ENCODE results near the gene NGEF.

The NGEF gene

DNA sequence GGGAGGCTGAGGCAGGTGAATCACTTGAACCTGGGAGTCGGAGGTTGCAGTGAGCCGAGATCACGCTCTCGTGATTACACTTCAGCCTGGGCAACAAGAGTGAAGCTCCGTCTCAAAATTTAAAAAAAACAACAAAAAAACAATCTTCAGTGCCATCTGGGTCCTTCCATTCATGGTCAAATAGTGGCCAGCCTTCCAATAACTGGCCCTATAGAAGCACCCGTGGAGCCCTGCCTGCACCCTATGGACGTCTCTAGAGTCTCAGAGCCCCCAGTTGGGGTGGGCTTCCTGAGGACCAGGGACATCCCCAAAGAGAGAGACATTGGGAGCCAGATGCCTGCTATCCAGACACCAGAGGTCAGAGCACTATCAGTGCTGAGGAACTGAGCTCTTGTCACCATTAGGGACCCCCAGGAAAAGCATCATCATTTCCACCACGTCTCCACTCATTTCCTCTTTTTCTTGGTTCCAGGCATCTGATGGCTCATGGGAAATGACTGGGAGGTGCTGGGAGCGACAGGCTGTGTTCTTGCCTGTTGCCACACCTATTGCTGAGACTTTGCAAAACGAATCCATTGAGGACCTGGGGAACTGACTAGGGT lies 28.8 kb upstream of the NGEF start:
- no peak for DNase-seq

DNA sequence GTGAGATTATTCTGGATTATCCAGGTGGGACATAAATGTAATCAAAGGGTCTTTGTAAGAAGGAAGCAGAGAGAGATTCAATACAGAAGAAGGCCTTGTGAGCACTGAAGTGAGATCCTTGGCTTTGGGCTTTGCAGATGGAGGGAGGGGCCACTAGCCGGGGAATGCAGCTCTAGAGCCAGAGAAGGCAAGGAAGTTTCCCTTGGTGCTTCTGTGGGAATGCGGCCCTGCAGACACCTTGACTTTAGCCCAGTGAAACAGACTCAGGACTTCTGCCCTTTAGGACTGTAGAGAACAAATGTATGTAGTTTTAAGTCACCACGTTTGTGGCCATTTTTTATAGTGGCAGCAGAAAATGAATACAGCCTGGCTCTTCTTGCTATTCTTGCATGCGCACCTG lies 27.5 kb upstream of the NGEF start:
- DNase-seq: no peak

DNA sequence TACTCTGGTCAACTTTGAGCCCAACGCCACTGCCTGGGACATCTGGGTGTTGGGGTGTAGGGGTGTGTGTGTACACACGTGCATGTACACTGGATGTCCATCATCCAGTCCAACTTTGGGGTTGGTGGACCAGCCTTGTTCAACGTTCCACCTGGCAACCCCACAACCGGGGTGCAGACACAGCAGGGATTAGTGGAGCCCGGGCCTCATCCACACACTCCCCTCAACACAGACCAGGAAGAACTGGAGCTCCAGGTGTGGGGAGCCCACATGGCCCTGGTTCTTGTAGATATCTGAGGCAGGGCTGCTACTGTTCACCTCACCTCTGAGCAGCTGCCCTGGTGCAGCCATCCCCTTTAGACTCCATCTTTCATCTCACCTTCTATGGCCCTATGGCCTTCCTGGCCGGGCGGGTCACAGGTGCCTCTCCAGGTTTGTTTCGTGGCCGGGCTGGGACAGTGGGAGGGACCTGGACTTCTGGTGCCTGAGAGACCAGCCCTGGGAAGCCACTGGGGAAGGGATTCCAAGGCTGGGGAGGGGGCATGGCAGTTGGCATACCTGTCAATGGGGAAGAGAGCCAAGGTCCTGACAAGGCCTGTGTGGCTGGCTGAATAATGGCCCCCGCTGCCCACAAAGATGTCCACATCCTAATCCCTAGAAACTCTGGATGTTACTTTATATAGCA lies 26.9 kb upstream of the NGEF start:
- DNase-seq: no peak

DNA sequence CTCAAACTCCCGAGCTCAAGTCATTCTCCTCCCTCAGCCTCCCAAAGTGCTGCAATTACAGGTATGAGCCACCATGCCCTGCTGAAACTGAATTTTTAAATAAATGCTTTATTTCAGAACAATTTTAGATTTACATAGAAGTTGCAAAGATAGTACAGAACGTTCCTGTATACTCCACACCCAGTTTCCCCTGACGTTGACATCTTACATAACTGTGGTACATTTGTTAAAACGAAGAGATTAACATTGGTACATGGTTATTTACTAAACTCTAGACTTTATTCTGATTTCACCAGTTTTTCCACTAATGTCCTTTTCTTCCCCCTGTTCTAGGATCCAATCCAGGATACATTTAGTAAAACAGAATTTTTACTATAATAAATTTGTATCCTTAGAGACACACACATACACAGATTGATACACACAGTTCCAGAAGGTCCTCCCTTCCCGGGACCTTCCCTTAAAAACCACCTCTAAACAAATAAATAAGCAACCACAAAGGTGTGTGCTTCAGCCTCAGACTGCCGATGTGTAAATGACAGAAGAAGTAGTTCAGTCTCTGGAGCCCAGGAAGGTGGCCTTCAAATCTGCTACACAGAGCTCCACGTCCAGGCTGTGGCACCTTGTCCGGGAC lies 26.3 kb upstream of the NGEF start:
- no peak for DNase-seq

DNA sequence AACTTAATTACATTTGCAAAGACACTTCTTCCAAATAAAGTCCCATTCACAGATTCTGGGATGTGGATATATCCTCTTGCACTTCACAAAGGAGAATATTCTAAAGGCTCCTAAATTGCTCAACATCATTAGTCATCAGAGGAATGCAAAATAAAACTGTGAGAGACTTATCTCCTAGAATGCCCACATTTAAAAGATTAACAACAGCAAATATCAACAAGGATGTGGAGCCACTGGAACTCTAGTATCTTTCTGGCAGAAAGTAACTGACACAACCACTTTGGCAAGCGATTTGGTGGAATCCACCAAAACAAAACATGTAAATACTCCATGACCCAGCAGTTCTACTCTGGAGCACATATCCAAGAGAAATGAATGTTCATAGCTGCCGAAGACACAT lies 24.0 kb upstream of the NGEF start:
- no peak for DNase-seq

GRCh38 chr2:233036162-233036838 lies 23.2 kb upstream of the NGEF start:
- no peak for DNase-seq

DNA sequence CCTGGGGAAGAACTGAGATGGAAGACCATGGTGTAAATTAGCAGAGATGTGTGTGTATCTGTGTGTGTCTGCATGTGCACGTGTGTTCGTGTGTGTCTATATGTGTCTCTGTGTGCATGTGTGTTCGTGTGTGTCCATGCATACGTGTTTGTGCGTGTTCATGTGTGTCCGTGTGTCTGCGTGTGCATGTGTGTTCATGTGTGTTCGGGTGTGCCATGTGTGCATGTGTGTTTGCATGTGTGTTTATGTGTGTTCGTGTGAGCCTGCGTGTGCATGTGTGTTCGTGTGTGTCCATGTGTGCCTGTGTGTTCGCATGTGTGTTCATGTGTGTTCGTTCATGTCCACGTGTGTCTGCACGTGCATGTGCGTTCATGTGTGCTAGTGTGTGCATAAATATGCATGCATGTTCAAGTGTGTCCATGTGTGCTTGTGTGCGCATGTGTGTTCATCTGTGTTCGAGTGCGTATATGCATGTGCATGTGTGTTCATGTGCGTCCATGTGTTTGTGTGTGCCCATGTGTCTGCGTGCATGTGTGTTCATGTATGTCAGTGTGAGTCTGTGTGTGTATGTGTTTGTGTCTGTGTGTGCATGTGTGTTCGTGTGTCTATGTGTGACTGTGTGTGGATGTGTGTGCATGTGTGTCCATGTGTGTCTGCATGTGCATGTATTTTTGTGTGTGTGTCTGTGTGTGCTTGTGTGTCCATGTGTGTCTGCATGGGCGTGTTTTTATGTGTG lies 22.5 kb upstream of the NGEF start:
- DNase-seq: no peak

- no peak for DNase-seq
Observed at GRCh38 chr2:233034091-233034882, 21.2 kb upstream of the NGEF start.

DNA sequence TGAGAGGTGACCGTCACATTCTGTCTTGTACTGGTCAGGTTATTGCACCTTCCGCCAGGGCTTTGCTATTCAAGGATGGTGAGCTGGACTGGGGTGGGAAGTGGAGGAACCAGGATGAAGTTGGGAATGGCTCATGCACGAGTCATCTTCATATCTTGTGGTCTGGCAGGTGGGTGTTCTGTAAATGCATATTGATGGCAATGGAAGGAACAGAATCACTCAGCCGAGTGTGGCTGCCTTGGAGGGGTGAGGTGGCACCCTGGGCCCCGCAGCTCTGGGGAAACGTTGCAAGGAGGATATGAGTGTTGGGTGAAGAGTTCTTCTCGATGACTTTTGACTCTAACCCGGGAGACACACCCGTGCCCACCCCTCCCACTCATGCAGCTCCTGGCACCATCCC lies 20.6 kb upstream of the NGEF start:
- no peak for DNase-seq

DNA sequence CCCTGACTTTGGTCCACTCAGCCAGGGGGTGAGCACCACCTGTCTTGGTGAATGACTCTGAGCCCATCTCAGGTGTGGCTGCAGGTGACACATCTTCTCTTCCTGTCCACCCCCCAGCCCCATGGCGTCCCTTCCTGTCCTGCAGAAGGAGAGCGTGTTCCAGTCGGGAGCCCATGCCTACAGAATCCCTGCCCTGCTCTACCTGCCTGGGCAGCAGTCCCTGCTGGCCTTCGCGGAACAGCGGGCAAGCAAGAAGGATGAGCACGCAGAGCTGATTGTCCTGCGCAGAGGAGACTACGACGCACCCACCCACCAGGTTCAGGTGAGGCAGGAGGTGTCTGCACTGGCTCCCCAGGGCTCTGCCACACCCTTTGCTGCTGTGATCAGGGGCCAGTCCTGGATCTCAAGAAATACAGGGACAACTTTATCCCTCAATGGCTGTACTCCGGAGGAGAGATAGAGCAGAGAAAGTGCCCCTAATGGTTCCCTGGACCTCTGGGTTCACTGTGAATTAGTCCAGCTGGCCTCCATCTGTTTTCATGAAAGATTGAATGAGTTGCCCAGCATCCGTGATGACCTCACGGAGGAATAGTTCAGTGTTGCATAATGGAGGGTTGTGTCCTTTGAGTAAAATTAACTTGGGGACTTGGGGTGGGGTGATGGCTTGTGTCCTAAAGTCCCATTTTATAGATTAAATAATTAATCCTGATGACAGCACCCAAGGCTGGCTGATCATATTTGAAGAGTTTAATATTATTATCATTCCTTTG lies 19.7 kb upstream of the NGEF start, which contains the start of gene NEU2:
TSS of gene NEU2 (plus strand) at position 122 of the 770 bp plus-strand sequence. CDS start at position 122, 0 bp downstream.
- DNase-seq: no peak

GRCh38 chr2:233031556-233032500 lies 18.8 kb upstream of the NGEF start:
- DNase-seq: no peak

- no peak for DNase-seq
Observed at GRCh38 chr2:233029321-233029720, 16.3 kb upstream of the NGEF start.

DNA sequence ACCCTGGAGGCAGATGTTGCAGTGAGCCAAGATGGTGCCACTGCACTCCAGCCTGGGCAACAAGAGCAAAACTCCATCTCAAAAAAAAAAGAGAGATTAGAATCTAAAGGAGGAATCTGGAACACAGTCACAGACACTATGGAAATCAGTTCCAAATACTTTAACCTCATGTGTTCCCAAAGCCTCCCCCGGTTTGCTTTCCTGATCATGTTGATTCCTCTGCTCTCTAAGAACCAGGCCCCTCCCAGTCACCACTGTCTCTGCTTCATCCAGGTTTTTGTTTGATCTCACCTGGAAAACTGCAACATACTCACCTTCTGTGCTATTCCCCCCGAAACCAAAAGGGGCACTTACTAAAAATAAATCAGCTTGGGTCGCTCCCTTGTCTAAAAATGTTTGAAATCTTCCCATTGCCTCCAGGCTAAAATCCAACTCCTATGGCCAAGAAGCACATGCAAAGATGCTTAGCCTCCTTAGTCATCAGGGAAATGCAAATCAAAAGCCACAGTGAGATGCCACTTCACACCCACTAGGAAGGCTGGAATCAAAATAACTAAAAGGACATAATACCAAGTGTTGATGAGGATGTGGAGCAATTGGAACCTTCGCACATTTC lies 13.2 kb upstream of the NGEF start:
- DNase-seq: no peak

- no peak for DNase-seq
Observed at GRCh38 chr2:233025706-233026105, 12.7 kb upstream of the NGEF start.

DNA sequence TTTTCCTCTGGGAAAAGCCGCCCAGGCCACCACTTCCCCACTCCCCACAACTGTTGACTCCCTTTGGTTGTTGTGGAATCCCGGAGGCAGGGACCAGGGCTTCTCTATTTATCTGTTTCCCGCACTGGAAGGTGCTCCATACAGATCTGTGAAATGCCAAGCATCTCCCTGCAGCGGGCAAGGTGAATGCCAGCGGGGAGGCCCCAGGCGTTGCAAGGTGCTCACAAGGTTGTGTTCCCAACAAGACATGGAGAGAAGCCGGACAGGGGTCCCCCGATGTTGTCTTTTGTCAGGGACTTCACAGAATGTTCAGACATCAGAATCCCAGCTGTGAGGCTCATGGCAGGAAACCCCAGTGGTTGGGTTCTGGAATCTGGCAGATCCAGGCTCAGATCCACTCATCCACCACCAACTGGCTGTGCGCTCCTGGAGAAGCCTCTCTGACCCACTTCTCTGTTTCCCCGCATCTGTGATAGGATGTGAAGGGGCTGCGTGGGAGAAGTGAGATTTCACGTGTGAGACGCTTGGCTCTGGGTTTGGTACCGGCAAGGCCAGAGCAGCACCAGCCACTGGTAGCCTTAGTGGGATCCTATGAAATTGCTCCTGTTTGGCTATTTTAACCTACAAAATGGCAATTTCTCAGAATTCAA lies 10.8 kb upstream of the NGEF start:
- no peak for DNase-seq

DNA sequence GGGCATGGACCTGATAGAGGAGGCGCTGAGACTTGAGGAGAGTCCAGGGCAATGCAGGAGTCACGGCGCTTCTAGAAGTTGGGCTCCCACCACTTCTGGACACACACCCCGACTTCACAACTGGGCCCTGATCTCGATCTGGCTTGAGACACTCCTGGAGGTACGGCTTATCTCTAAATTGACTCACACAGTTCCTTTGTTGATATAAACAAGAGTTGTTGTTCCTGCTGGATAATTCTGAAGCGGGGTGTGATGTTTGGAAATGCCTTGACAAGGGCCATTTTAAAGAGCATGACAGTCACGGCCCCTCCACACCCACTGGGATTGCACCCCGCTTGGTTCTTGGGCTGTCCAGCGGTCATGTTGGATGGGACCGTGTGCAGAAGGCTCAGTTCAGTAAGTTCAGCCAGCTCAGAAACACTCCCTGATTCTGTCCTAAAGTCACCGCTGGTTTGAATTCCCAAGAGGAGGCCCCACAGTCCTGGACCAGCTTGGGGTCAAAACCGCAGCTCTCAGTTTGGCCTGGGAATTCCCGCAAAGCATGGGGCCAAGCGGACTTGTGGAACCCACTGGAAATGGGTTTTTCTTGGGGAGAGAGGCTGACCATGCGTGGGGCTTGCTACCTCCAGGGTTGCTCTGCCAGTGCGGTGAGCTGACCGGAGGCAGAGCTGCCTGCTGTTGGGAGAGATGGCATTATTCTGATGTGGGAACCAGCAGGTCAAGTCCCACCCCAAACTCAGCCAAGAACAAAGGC lies 10.1 kb upstream of the NGEF start:
- no peak for DNase-seq

- no peak for DNase-seq
Observed at GRCh38 chr2:233022561-233022960, 9.5 kb upstream of the NGEF start.

GRCh38 chr2:233021771-233022170 lies 8.7 kb upstream of the NGEF start:
- DNase-seq: no peak

Measured in left hindlimb (tissue), 1 donor.